ENCODE measurements around the gene ADGRV1.
"Not testable (repeated sequence)": the region's sequence is repeated elsewhere in the genome, so short reads cannot be mapped to it uniquely, and the experiment has no call there.

GRCh38 chr5:90600307-90600706, 41.7 kb downstream of the ADGRV1 start:
- not testable (repeated sequence) for TF ChIP-seq POLR2A, CTCF (IDR thresholded peaks at IDR 0.05)

Data from Peyer's patch (tissue), 4 donors.